ENCODE results near the gene ZNF524. TPM values are rescaled to one million over a fixed set of nuclear protein-coding genes. Genes with fewer than 3 reads are reported as not detected.

ZNF524 gene, protein sequence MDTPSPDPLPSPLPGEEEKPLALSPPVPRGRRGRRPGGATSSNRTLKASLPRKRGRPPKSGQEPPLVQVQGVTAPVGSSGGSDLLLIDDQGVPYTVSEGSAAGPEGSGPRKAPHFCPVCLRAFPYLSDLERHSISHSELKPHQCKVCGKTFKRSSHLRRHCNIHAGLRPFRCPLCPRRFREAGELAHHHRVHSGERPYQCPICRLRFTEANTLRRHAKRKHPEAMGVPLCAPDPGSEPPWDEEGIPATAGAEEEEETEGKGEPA
- total RNA-seq (10 to 100 TPM in 8 of 9 donors, 1 to 10 TPM in 1; 7.7 to 83.7 (median 24.6) TPM), polyA plus RNA-seq (10 to 100 TPM in 2 of 3 donors, under 1 TPM in 1; 0.93 to 57.6 (median 57.1) TPM)
- long read RNA-seq, donor 1, partial matches to known transcripts: 0 of 6 reads
- long read RNA-seq, donor 1, other reads (novel, unspliced or antisense): 0 of 6 reads
- long read RNA-seq, donor 2, transcript ZNF524-203 (1 exons, 1,260 nt): major isoform, 6 of 12 reads
- long read RNA-seq, donor 2, transcript ZNF524-201 (2 exons, 1,102 nt): major isoform, 6 of 12 reads
- long read RNA-seq, donor 2, partial matches to known transcripts: 0 of 12 reads
- long read RNA-seq, donor 2, other reads (novel, unspliced or antisense): 0 of 12 reads
- long read RNA-seq, donor 3, partial matches to known transcripts: 0 of 3 reads
- long read RNA-seq, donor 3, other reads (novel, unspliced or antisense): 0 of 3 reads
- long read RNA-seq, donor 4, transcript ZNF524-201 (2 exons, 1,102 nt): major isoform, 8 of 11 reads
- long read RNA-seq, donor 4, partial matches to known transcripts: 0 of 11 reads
- long read RNA-seq, donor 4, other reads (novel, unspliced or antisense): 0 of 11 reads
- long read RNA-seq, donor 5, transcript ZNF524-201 (2 exons, 1,102 nt): major isoform, 36 of 53 reads
- long read RNA-seq, donor 5, transcript ZNF524-203 (1 exons, 1,260 nt): minor isoform, 15 of 53 reads
- long read RNA-seq, donor 5, partial matches to known transcripts: 0 of 53 reads
- long read RNA-seq, donor 5, other reads (novel, unspliced or antisense): 1 of 53 reads
- long read RNA-seq, donor 6, transcript ZNF524-201 (2 exons, 1,102 nt): major isoform, 22 of 25 reads
- long read RNA-seq, donor 6, partial matches to known transcripts: 0 of 25 reads
- long read RNA-seq, donor 6, other reads (novel, unspliced or antisense): 0 of 25 reads
- long read RNA-seq, donor 7, partial matches to known transcripts: 0 of 8 reads
- long read RNA-seq, donor 7, other reads (novel, unspliced or antisense): 0 of 8 reads
- long read RNA-seq, donor 8, transcript ZNF524-201 (2 exons, 1,102 nt): major isoform, 7 of 10 reads
- long read RNA-seq, donor 8, partial matches to known transcripts: 0 of 10 reads
- long read RNA-seq, donor 8, other reads (novel, unspliced or antisense): 0 of 10 reads
- long read RNA-seq, donor 9, partial matches to known transcripts: 0 of 4 reads
- long read RNA-seq, donor 9, other reads (novel, unspliced or antisense): 0 of 4 reads
- long read RNA-seq, donor 10, transcript ZNF524-201 (2 exons, 1,102 nt): major isoform, 6 of 9 reads
- long read RNA-seq, donor 10, partial matches to known transcripts: 0 of 9 reads
- long read RNA-seq, donor 10, other reads (novel, unspliced or antisense): 0 of 9 reads

- WGBS, 4 donors: 0% methylated on average over 9 to 95 of the region's 97 CpGs
- Histone ChIP-seq H3K27ac (peak within 1 kb of the TSS; percentile 93 to 98 (median 95)), H3K4me1 (replicated peaks in 1 of 2) (peaks cover 7 to 18% of the 10 kb centered on the region in 2 donors), H3K36me3 (replicated peaks in 1 of 2) (peaks cover 0 to 11% of the 10 kb centered on the region in 2 donors), H3K27me3 (no peaks in the 10 kb centered on the region), H3K9me3 (replicated peaks in 1 of 3) (no peaks in the 10 kb centered on the region), H3K4me3 (peak within 1 kb of the TSS; percentile 66 to 99 (median 80))
- TF ChIP-seq, protein P1, sequence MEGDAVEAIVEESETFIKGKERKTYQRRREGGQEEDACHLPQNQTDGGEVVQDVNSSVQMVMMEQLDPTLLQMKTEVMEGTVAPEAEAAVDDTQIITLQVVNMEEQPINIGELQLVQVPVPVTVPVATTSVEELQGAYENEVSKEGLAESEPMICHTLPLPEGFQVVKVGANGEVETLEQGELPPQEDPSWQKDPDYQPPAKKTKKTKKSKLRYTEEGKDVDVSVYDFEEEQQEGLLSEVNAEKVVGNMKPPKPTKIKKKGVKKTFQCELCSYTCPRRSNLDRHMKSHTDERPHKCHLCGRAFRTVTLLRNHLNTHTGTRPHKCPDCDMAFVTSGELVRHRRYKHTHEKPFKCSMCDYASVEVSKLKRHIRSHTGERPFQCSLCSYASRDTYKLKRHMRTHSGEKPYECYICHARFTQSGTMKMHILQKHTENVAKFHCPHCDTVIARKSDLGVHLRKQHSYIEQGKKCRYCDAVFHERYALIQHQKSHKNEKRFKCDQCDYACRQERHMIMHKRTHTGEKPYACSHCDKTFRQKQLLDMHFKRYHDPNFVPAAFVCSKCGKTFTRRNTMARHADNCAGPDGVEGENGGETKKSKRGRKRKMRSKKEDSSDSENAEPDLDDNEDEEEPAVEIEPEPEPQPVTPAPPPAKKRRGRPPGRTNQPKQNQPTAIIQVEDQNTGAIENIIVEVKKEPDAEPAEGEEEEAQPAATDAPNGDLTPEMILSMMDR (IDR thresholded peaks at IDR 0.05): peak in 1 of 6 experiments; percentile 8
- peak; percentile 3 to 41 for TF ChIP-seq POLR2A (IDR thresholded peaks at IDR 0.05)
- DNase-seq: peak; percentile 82 to 95 (median 86)
- intact Hi-C loops (cut with DNase I): no loop called here
These were observed at the start of gene ZNF524 for GRCh38 chr19:55599842-55600661. Gene ZNF524, plus strand, starts transcription at chr19:55600288. Its CDS starts 1,825 bp downstream, at chr19:55602113.

GRCh38 chr19:55550321-55550650 lies 49.8 kb upstream of the ZNF524 start:
- Histone ChIP-seq H3K4me3 (no peak overlapping the region), H3K9me3 (replicated peaks in 1 of 3) (no peaks in the 10 kb centered on the region), H3K4me1 (replicated peaks in 1 of 2) (peaks cover 0 to 5% of the 10 kb centered on the region in 2 donors), H3K27me3 (peaks cover 25% of the 10 kb centered on the region), H3K27ac (no peak overlapping the region), H3K36me3 (replicated peaks in 1 of 2) (no peaks in the 10 kb centered on the region)
- intact Hi-C loops (cut with DNase I): no loop called here
- 56 to 65% (median 59%) methylated on average over 7 of the region's 7 CpGs for WGBS, 4 donors
- DNase-seq: no peak
- TF ChIP-seq POLR2A (IDR thresholded peaks at IDR 0.05): no peak

- intact Hi-C loops (cut with DNase I): no loop called here
- no peak overlapping the region for H3K4me3 ChIP-seq
- peaks cover 0 to 2% of the 10 kb centered on the region in 2 donors for H3K4me1 ChIP-seq (replicated peaks in 1 of 2)
- H3K27ac ChIP-seq: no peak overlapping the region
- no peaks in the 10 kb centered on the region for H3K9me3 ChIP-seq (replicated peaks in 1 of 3)
- WGBS, 4 donors: 73 to 77% (median 76%) methylated on average over 5 of the region's 5 CpGs
- TF ChIP-seq, protein P1 (IDR thresholded peaks at IDR 0.05): no peak
- TF ChIP-seq POLR2A (IDR thresholded peaks at IDR 0.05): no peak
- no peaks in the 10 kb centered on the region for H3K36me3 ChIP-seq (replicated peaks in 1 of 2)
- no peak for DNase-seq
- peaks cover 25% of the 10 kb centered on the region for H3K27me3 ChIP-seq
These were observed 47.9 kb upstream of the ZNF524 start for GRCh38 chr19:55552206-55552605.
